Measurements from ENCODE around the gene OPCML. TPM values are rescaled to one million over a fixed set of nuclear protein-coding genes. Genes with fewer than 3 reads are reported as not detected.

OPCML gene
- total and polyA plus RNA-seq, 4 donors, result under 0.01 to 1.3 (median 0.88) TPM; not detected in 1

DNA sequence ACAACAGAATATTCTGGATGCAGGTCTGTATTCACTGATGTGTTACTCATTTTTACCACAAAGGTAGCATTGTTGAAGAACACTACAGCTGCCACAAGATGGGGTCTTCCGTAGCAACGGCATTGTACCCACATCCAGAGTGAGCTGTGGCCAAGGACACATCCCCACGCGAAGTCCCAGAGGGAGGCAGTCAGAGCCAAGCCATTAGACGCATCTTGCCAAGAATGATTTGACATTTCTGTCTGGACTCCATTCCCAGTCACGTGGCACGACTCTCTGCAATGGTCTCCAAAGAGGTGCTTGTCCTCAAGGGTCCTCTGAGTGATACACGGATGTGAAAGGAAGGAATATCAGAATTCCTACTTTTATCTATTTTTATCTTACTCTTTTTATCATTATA is 15.5 kb downstream of the OPCML start:
- ATAC-seq (ENCODE audit: low FRiP score), result no peak
- intact Hi-C loops (cut with DNase I), result no loop called here

DNA sequence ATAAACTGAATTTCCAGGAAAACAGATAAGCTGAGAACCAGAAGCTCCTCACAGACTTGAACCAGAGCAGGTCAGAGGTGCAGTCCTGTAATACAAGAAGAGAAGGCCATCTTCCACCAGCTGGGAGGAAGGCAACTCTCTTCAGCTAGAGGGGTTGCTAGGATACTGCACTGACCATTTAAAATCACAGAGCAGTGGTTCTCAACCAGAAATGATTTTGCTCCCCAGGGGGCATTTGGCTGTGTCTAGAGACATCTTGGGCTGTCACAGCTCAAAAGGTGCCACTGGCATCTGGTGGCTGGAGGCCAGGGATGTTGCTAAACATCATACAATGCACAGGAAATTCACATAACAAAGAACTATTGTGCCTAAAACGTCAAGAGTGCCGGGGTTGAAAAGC is 17.2 kb downstream of the OPCML start:
- no peaks in the 10 kb centered on the region for H3K4me1 ChIP-seq (ENCODE audit: control insufficient read depth in 1 of 2, insufficient read depth in 2 of 2, low read length in 2 of 2)
- ATAC-seq (ENCODE audit: low FRiP score) (no peak), DNase-seq (no peak)
- intact Hi-C loops (cut with DNase I), result no loop called here
- WGBS, 2 donors, result 80 to 83% methylated on average over 2 of the region's 2 CpGs
- H3K4me3 ChIP-seq (ENCODE audit: low read length in 2 of 2), result no peak overlapping the region
- no peak overlapping the region for H3K27ac ChIP-seq (ENCODE audit: low read depth in 1 of 2, low read length in 2 of 2)
- H3K36me3 ChIP-seq (ENCODE audit: control insufficient read depth in 1 of 2, insufficient read depth in 2 of 2, low read length in 1 of 2), result no peaks in the 10 kb centered on the region
- H3K27me3 ChIP-seq (ENCODE audit: control insufficient read depth in 1 of 2, insufficient read depth in 2 of 2, low read length in 1 of 2), result no peaks in the 10 kb centered on the region
- H3K9me3 ChIP-seq (ENCODE audit: control insufficient read depth, low read length), result no peaks in the 10 kb centered on the region

More for the DNA sequence above, 15.5 kb downstream of the OPCML start:
- DNase-seq, result no peak
- Histone ChIP-seq H3K27me3 (ENCODE audit: control insufficient read depth in 1 of 2, insufficient read depth in 2 of 2, low read length in 1 of 2) (no peaks in the 10 kb centered on the region), H3K4me3 (ENCODE audit: low read length in 2 of 2) (no peak overlapping the region), H3K4me1 (ENCODE audit: control insufficient read depth in 1 of 2, insufficient read depth in 2 of 2, low read length in 2 of 2) (no peaks in the 10 kb centered on the region), H3K9me3 (ENCODE audit: control insufficient read depth, low read length) (no peaks in the 10 kb centered on the region), H3K36me3 (ENCODE audit: control insufficient read depth in 1 of 2, insufficient read depth in 2 of 2, low read length in 1 of 2) (no peaks in the 10 kb centered on the region), H3K27ac (ENCODE audit: low read depth in 1 of 2, low read length in 2 of 2) (no peak overlapping the region)
- WGBS, 2 donors, result 11 to 13% methylated on average over 8 of the region's 8 CpGs

DNA sequence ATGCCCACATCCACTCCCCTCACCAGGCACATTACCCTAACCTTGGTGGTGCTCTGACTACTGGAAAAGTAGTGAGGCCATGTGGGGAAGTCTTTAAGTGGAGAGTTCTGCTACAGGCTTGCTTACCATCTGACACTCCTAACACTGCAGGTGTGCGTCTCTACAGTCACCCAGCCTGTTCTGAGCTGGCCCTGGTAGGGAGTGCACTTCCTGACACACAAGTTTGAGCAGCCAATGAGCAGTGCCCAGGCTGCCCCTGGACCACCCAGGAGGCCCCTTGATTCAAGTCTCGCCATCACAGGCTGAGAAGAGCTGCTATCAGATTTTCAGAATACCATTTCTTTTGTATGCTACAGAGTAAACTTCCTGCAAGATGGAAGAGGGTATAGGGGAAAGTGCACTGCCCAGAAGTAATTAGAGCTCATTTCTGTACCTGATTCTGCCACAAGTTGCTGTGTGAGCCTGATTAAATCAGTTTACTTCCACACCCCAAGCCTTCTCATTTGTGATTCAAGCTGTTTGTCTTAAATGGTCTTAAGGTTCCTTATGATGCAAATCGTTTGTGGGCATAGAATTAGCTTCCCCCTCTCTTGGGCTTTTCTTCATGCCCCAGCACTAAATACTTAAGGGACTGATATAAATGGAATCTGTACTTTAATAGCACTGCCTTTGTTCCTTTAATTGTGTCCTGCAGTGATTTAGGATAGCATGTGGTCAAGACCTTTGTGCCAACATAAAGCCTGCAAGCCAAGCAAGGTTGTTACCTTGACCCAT is 22.2 kb downstream of the OPCML start:
- DNase-seq (no peak), ATAC-seq (ENCODE audit: low FRiP score) (no peak)
- H3K4me3 ChIP-seq (ENCODE audit: low read length in 2 of 2), result no peak overlapping the region
- H3K9me3 ChIP-seq (ENCODE audit: control insufficient read depth, low read length), result no peaks in the 10 kb centered on the region
- no peaks in the 10 kb centered on the region for H3K27me3 ChIP-seq (ENCODE audit: control insufficient read depth in 1 of 2, insufficient read depth in 2 of 2, low read length in 1 of 2)
- no peaks in the 10 kb centered on the region for H3K4me1 ChIP-seq (ENCODE audit: control insufficient read depth in 1 of 2, insufficient read depth in 2 of 2, low read length in 2 of 2)
- no peak overlapping the region for H3K27ac ChIP-seq (ENCODE audit: low read depth in 1 of 2, low read length in 2 of 2)
- WGBS, 2 donors, result 82 to 83% methylated on average over 3 of the region's 3 CpGs
- H3K36me3 ChIP-seq (ENCODE audit: control insufficient read depth in 1 of 2, insufficient read depth in 2 of 2, low read length in 1 of 2), result no peaks in the 10 kb centered on the region
- intact Hi-C loops (cut with DNase I), result no loop called here

DNA sequence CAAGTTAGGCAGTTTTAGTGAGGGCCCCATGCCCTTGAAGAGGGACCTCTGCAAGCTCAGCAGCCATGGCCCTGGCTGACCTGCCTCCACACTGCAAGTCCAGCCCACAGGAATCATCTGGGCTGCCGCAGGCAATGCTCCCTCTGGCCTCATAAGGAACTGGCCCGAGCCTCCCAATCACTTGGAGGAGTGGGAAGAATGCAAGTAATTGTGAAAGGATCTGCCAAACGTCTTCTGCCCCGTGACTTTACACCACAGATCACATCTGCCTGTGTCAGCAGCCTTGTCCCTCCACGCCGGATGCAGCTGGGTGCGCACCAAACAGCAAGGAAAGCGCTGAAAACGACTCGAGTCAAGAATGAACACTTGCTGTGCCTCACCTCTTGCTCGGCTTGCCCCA is 23.8 kb downstream of the OPCML start:
- Histone ChIP-seq H3K9me3 (ENCODE audit: control insufficient read depth, low read length) (no peaks in the 10 kb centered on the region), H3K27me3 (ENCODE audit: control insufficient read depth in 1 of 2, insufficient read depth in 2 of 2, low read length in 1 of 2) (no peaks in the 10 kb centered on the region), H3K4me1 (ENCODE audit: control insufficient read depth in 1 of 2, insufficient read depth in 2 of 2, low read length in 2 of 2) (no peaks in the 10 kb centered on the region), H3K27ac (ENCODE audit: low read depth in 1 of 2, low read length in 2 of 2) (no peak overlapping the region), H3K36me3 (ENCODE audit: control insufficient read depth in 1 of 2, insufficient read depth in 2 of 2, low read length in 1 of 2) (no peaks in the 10 kb centered on the region), H3K4me3 (ENCODE audit: low read length in 2 of 2) (no peak overlapping the region)
- no peak for DNase-seq
- intact Hi-C loops (cut with DNase I), result no loop called here
- no peak for ATAC-seq (ENCODE audit: low FRiP score)
- 87 to 89% methylated on average over 11 of the region's 11 CpGs for WGBS, 2 donors

DNA sequence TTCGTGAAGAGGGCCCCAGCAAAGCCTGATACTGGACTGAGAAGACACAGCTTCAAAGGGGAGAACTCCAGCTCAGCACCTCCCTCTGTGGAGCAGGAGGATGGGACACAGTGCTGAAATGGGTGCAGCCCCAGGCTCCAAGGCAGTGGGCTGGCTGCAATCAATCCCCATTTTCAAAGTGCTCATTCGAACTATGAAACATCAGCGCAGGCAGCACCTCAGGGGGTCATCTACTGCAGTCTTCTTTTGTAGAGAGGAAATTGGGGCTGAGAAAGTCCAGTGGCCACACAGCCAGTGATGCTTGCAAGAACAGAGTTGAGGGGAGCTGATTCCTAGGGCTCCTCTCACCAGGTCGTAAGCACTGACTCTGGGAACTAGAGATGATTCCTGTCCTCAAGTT is 25.1 kb downstream of the OPCML start:
- intact Hi-C loops (cut with DNase I), result no loop called here
- H3K4me3 ChIP-seq (ENCODE audit: low read length in 2 of 2), result no peak overlapping the region

DNA sequence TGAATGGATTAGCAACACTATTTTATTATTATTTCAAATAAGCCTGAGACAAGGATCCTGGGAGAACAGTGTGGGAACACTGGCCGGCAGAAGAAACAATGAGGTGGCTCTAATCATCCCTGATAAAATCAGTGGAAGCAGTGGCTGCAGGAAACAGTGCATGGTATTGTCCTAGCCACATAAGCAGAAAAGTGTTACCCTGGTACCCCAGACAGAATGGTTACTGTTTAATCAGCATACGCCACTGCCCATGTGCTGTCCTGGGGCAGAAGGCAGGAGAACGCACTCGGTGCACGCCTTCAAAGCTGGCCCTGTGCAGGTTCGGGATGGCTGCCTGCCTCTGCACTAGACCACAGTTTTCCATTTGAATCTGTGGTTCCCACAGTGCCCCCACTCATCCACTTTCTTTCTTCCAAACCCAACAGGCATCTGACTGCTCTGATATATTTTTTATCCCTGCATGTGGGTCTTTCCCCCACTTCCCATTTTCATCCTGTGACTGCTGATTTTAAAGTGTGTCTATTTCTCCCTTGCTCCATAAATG is 25.7 kb downstream of the OPCML start:
- DNase-seq (no peak), ATAC-seq (ENCODE audit: low FRiP score) (no peak)
- no peaks in the 10 kb centered on the region for H3K9me3 ChIP-seq (ENCODE audit: control insufficient read depth, low read length)
- 94 to 99% methylated on average over 6 of the region's 6 CpGs for WGBS, 2 donors
- no peak overlapping the region for H3K27ac ChIP-seq (ENCODE audit: low read depth in 1 of 2, low read length in 2 of 2)
- H3K4me1 ChIP-seq (ENCODE audit: control insufficient read depth in 1 of 2, insufficient read depth in 2 of 2, low read length in 2 of 2), result no peaks in the 10 kb centered on the region
- H3K27me3 ChIP-seq (ENCODE audit: control insufficient read depth in 1 of 2, insufficient read depth in 2 of 2, low read length in 1 of 2), result no peaks in the 10 kb centered on the region
- no peaks in the 10 kb centered on the region for H3K36me3 ChIP-seq (ENCODE audit: control insufficient read depth in 1 of 2, insufficient read depth in 2 of 2, low read length in 1 of 2)
- no peak overlapping the region for H3K4me3 ChIP-seq (ENCODE audit: low read length in 2 of 2)
- intact Hi-C loops (cut with DNase I), result no loop called here

More for the DNA sequence above, 25.1 kb downstream of the OPCML start:
- Histone ChIP-seq H3K9me3 (ENCODE audit: control insufficient read depth, low read length) (no peaks in the 10 kb centered on the region), H3K36me3 (ENCODE audit: control insufficient read depth in 1 of 2, insufficient read depth in 2 of 2, low read length in 1 of 2) (no peaks in the 10 kb centered on the region), H3K27ac (ENCODE audit: low read depth in 1 of 2, low read length in 2 of 2) (no peak overlapping the region), H3K27me3 (ENCODE audit: control insufficient read depth in 1 of 2, insufficient read depth in 2 of 2, low read length in 1 of 2) (no peaks in the 10 kb centered on the region), H3K4me1 (ENCODE audit: control insufficient read depth in 1 of 2, insufficient read depth in 2 of 2, low read length in 2 of 2) (no peaks in the 10 kb centered on the region)
- no peak for DNase-seq
- 85 to 96% methylated on average over 4 of the region's 4 CpGs for WGBS, 2 donors
- ATAC-seq (ENCODE audit: low FRiP score), result no peak

DNA sequence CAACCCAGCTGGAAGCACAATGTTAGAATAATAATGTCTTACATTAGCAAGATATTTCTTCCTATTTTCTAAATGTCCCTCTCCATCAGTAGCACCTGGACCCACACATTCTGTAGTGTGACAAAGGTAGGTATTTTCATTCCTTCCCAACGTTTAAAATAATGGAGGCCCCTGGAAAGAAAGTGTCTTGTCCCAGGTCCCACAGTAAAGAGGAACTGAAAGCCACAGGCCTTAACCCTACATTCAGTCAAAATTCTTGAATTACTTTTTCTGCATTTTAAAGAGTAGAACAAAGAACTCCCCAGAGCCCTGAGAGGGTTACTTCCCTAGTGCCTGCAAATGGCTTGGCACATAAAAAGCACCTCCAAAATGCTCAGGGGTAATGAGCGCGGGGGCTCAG is 26.3 kb downstream of the OPCML start:
- no peak overlapping the region for H3K27ac ChIP-seq (ENCODE audit: low read depth in 1 of 2, low read length in 2 of 2)
- DNase-seq, result no peak
- intact Hi-C loops (cut with DNase I), result no loop called here
- H3K27me3 ChIP-seq (ENCODE audit: control insufficient read depth in 1 of 2, insufficient read depth in 2 of 2, low read length in 1 of 2), result no peaks in the 10 kb centered on the region
- H3K4me3 ChIP-seq (ENCODE audit: low read length in 2 of 2), result no peak overlapping the region
- no peaks in the 10 kb centered on the region for H3K4me1 ChIP-seq (ENCODE audit: control insufficient read depth in 1 of 2, insufficient read depth in 2 of 2, low read length in 2 of 2)
- no peaks in the 10 kb centered on the region for H3K36me3 ChIP-seq (ENCODE audit: control insufficient read depth in 1 of 2, insufficient read depth in 2 of 2, low read length in 1 of 2)
- ATAC-seq (ENCODE audit: low FRiP score), result no peak
- 76 to 84% methylated on average over 3 of the region's 3 CpGs for WGBS, 2 donors
- H3K9me3 ChIP-seq (ENCODE audit: control insufficient read depth, low read length), result no peaks in the 10 kb centered on the region

DNA sequence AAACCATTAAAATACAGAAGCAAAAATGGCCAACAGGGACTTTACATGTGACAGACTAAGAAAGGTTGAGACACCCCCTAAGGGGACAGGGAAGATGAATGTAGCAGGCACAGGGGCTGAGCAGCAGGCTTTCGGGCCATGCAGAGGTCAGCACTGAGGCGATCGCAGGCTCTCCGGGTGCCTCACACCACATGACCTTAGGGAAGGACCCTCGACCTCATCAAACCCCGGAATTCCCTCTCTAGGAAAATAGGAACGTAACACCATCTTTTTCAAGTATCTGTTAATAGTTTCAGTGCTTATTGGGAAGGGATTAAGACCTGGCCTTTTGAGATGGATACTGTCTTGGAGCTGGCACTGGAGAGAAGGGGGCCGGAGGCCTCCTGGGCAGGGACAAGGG is 27.4 kb downstream of the OPCML start:
- no peaks in the 10 kb centered on the region for H3K9me3 ChIP-seq (ENCODE audit: control insufficient read depth, low read length)
- intact Hi-C loops (cut with DNase I), result no loop called here
- no peaks in the 10 kb centered on the region for H3K27me3 ChIP-seq (ENCODE audit: control insufficient read depth in 1 of 2, insufficient read depth in 2 of 2, low read length in 1 of 2)
- no peaks in the 10 kb centered on the region for H3K36me3 ChIP-seq (ENCODE audit: control insufficient read depth in 1 of 2, insufficient read depth in 2 of 2, low read length in 1 of 2)
- DNase-seq, result no peak
- no peak overlapping the region for H3K4me3 ChIP-seq (ENCODE audit: low read length in 2 of 2)
- ATAC-seq (ENCODE audit: low FRiP score), result no peak
- H3K4me1 ChIP-seq (ENCODE audit: control insufficient read depth in 1 of 2, insufficient read depth in 2 of 2, low read length in 2 of 2), result no peaks in the 10 kb centered on the region
- WGBS, 2 donors, result 91 to 93% methylated on average over 8 of the region's 8 CpGs
- no peak overlapping the region for H3K27ac ChIP-seq (ENCODE audit: low read depth in 1 of 2, low read length in 2 of 2)

DNA sequence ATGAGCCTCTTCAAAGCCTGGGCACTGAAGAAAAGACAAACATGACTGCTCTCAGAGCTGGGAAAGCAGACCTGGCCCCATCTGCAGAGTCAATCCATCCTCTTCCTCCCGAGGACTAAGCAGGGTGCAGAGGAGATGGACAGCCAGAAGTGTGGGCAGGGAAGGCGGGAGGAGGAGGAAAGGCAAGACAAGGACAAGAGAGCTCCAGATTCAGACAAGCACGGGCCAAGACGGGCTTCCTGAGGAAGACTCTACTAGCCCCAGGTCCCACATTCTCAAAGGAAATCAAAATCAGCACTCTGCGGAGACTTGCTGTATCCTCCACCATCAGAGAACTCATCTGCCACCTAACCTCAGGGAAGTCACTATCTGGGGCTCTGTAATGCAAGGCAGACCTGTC is 28.5 kb downstream of the OPCML start:
- DNase-seq, result no peak
- no peak for ATAC-seq (ENCODE audit: low FRiP score)
- Histone ChIP-seq H3K4me3 (ENCODE audit: low read length in 2 of 2) (no peak overlapping the region), H3K27ac (ENCODE audit: low read depth in 1 of 2, low read length in 2 of 2) (no peak overlapping the region), H3K9me3 (ENCODE audit: control insufficient read depth, low read length) (no peaks in the 10 kb centered on the region), H3K27me3 (ENCODE audit: control insufficient read depth in 1 of 2, insufficient read depth in 2 of 2, low read length in 1 of 2) (no peaks in the 10 kb centered on the region), H3K4me1 (ENCODE audit: control insufficient read depth in 1 of 2, insufficient read depth in 2 of 2, low read length in 2 of 2) (no peaks in the 10 kb centered on the region), H3K36me3 (ENCODE audit: control insufficient read depth in 1 of 2, insufficient read depth in 2 of 2, low read length in 1 of 2) (no peaks in the 10 kb centered on the region)
- 90 to 94% methylated on average over 5 of the region's 5 CpGs for WGBS, 2 donors
- intact Hi-C loops (cut with DNase I), result no loop called here
